Trophoblast cell (in vitro differentiated cells and primary cell): ENCODE measurements around the gene TBX20.

Source experiments
- DNase-seq, 2 donors: peaks; one replicate each; pipeline ENCODE4 v3.0.0-alpha.2; 2016
- H2AFZ ChIP-seq: 2 replicates; pipeline ENCODE4 v1.6.1; 2013; ENCODE audit warnings: low read length, moderate library complexity, mild to moderate bottlenecking; ENCODE audit not compliant: insufficient read depth, poor library complexity
- H2AK5ac ChIP-seq: 2 replicates; pipeline ENCODE4 v1.6.1; 2013; ENCODE audit warnings: mild to moderate bottlenecking, low read length
- H2BK120ac ChIP-seq: 2 replicates; pipeline ENCODE4 v1.6.1; 2013; ENCODE audit warnings: low read length, mild to moderate bottlenecking, moderate library complexity; ENCODE audit not compliant: insufficient read depth, poor library complexity
- H2BK12ac ChIP-seq: 2 replicates; pipeline ENCODE4 v1.6.1; 2013; ENCODE audit warnings: mild to moderate bottlenecking, low read length, moderate library complexity
- H2BK5ac ChIP-seq: 2 replicates; pipeline ENCODE4 v1.6.1; 2013; ENCODE audit warnings: low read length, low read depth, moderate library complexity, mild to moderate bottlenecking; ENCODE audit not compliant: poor library complexity
- H3K14ac ChIP-seq: 2 replicates; pipeline ENCODE4 v1.6.1; 2013; ENCODE audit warnings: mild to moderate bottlenecking, low read length
- H3K18ac ChIP-seq: 2 replicates; pipeline ENCODE4 v1.6.1; 2013; ENCODE audit warnings: mild to moderate bottlenecking, low read length
- H3K23ac ChIP-seq: 2 replicates; pipeline ENCODE4 v1.6.1; 2013; ENCODE audit warnings: low read length
- H3K27ac ChIP-seq: 2 replicates; pipeline ENCODE4 v1.5.1; 2013; ENCODE audit warnings: low read depth, mild to moderate bottlenecking, inconsistent platforms, low read length, moderate library complexity
- H3K27me3 ChIP-seq: 2 replicates; pipeline ENCODE4 v1.6.1; 2013; ENCODE audit warnings: inconsistent platforms, mild to moderate bottlenecking, low read length, moderate library complexity; ENCODE audit not compliant: insufficient read depth
- H3K36me3 ChIP-seq, 2 experiments: 1 replicate in 1 of 2; 2 replicates in 1 of 2; pipeline ENCODE4 v1.6.1; 2013; ENCODE audit warnings: low read length in 2 of 2, mild to moderate bottlenecking in 2 of 2, moderate library complexity in 1 of 2; ENCODE audit not compliant: insufficient read depth in 2 of 2, control insufficient read depth in 1 of 2
- H3K4ac ChIP-seq: 2 replicates; pipeline ENCODE4 v1.6.1; 2013; ENCODE audit warnings: low read depth, mild to moderate bottlenecking, low read length, moderate library complexity
- H3K4me1 ChIP-seq, 2 experiments: 1 replicate in 1 of 2; 2 replicates in 1 of 2; pipeline ENCODE4 v1.6.1; 2013; ENCODE audit warnings: low read length in 2 of 2, mild to moderate bottlenecking in 2 of 2, moderate library complexity in 1 of 2; ENCODE audit not compliant: insufficient read depth in 2 of 2, control insufficient read depth in 1 of 2
- H3K4me2 ChIP-seq: 2 replicates; pipeline ENCODE4 v1.6.1; 2013; ENCODE audit warnings: inconsistent platforms, mild to moderate bottlenecking, low read length, moderate library complexity
- H3K4me3 ChIP-seq: 2 replicates; pipeline ENCODE4 v1.5.1; 2013; ENCODE audit warnings: mild to moderate bottlenecking, low read depth, low read length, inconsistent platforms
- H3K79me1 ChIP-seq: one replicate; pipeline ENCODE4 v1.6.1; 2013; ENCODE audit warnings: low read length
- H3K79me2 ChIP-seq: 2 replicates; pipeline ENCODE4 v1.6.1; 2013; ENCODE audit warnings: low read length, mild to moderate bottlenecking; ENCODE audit not compliant: control insufficient read depth, insufficient read depth, poor library complexity
- H3K9ac ChIP-seq: 2 replicates; pipeline ENCODE4 v1.6.1; 2013; ENCODE audit warnings: mild to moderate bottlenecking, low read length
- H3K9me3 ChIP-seq: 2 replicates; pipeline ENCODE4 v1.6.1; 2013; ENCODE audit warnings: low read depth, mild to moderate bottlenecking, control low read depth, inconsistent platforms, low read length; ENCODE audit not compliant: insufficient read depth
- H4K12ac ChIP-seq: 2 replicates; pipeline ENCODE4 v1.6.1; 2013; ENCODE audit warnings: low read depth, mild to moderate bottlenecking, low read length, moderate library complexity
- H4K8ac ChIP-seq: 2 replicates; pipeline ENCODE4 v1.6.1; 2013; ENCODE audit warnings: low read depth, mild to moderate bottlenecking, low read length, moderate library complexity
- H4K91ac ChIP-seq: one replicate; pipeline ENCODE4 v1.6.1; 2013; ENCODE audit warnings: low read depth, mild to moderate bottlenecking, low read length, moderate library complexity
- WGBS: extraction: QIAGEN DNeasy Blood & Tissue Kit; methylation state at CpG from one replicate; pipeline ENCODE4 v1.1.7; 2013; ENCODE audit warnings: missing lambda C conversion rate; ENCODE audit not compliant: insufficient read length, insufficient coverage; ENCODE audit errors: extremely low coverage; 5-methylcytosine and 5-hydroxymethylcytosine counted together

The TBX20 gene

DNA sequence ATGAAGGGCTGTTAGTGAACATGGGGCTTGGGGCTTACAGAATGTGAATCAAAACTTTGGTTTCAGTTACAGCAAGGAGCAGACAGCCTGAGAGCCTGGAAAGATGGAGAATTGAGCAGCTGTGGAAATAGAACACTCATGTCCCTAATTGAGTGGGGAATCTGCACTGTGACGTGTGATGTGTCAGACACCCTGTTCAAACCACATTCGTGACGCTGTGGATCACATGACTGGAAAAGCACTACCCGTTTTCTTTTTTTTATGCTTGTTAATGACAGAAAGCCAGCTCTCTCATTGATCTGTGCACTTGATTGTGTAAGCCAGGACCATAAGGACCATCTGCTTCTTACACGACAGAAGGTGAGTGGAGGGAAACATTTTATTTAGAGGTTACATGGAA is 15.1 kb upstream of the TBX20 start:
- H3K4ac ChIP-seq: no peak overlapping the region
- no peaks in the 10 kb centered on the region for H3K27me3 ChIP-seq
- H2BK5ac ChIP-seq: no peak overlapping the region
- no peaks in the 10 kb centered on the region for H3K9me3 ChIP-seq
- H4K12ac ChIP-seq: no peak overlapping the region
- H2AK5ac ChIP-seq: no peak overlapping the region
- no peak overlapping the region for H3K27ac ChIP-seq
- no peak overlapping the region for H2AFZ ChIP-seq
- H3K9ac ChIP-seq: no peak overlapping the region
- H3K14ac ChIP-seq: no peak overlapping the region
- WGBS: no CpG with 5 or more reads among the region's 5 CpGs
- no peaks in the 10 kb centered on the region for H3K79me1 ChIP-seq
- no peaks in the 10 kb centered on the region for H3K4me1 ChIP-seq
- no peak overlapping the region for H3K4me3 ChIP-seq
- H2BK120ac ChIP-seq: no peak overlapping the region
- H3K79me2 ChIP-seq: no peaks in the 10 kb centered on the region
- DNase-seq: no peak
- no peak overlapping the region for H3K23ac ChIP-seq
- H3K18ac ChIP-seq: no peak overlapping the region
- H2BK12ac ChIP-seq: no peak overlapping the region
- no peak overlapping the region for H4K91ac ChIP-seq
- H4K8ac ChIP-seq: no peak overlapping the region
- H3K36me3 ChIP-seq: no peaks in the 10 kb centered on the region
- H3K4me2 ChIP-seq: no peak overlapping the region

DNA sequence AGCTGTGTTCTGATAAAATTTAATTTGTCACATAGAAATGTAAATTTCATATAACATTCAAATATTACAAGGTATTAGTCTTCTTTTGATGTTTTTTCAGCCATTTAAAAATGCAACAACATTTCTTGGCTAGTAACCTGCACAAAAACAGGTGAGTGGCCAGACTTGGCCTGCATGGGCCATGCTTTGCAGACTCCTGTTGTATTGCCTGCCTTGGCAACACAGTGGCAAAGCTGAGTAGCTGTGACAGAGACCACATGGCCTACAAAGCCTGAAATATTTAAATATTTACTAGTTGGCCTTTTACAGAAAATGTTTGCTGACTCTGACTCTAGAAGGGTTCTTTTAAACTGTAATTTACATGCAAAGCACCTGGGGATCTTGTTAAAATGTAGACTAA is 13.5 kb upstream of the TBX20 start:
- H3K4me2 ChIP-seq: no peak overlapping the region
- H3K18ac ChIP-seq: no peak overlapping the region
- H3K9ac ChIP-seq: no peak overlapping the region
- no peak overlapping the region for H2BK12ac ChIP-seq
- no peak overlapping the region for H4K91ac ChIP-seq
- H2AK5ac ChIP-seq: no peak overlapping the region
- H3K9me3 ChIP-seq: no peaks in the 10 kb centered on the region
- no peak overlapping the region for H3K4ac ChIP-seq
- no peak overlapping the region for H4K12ac ChIP-seq
- no peak overlapping the region for H3K14ac ChIP-seq
- no peak overlapping the region for H2BK5ac ChIP-seq
- H3K27ac ChIP-seq: no peak overlapping the region
- H3K4me1 ChIP-seq: no peaks in the 10 kb centered on the region
- no peaks in the 10 kb centered on the region for H3K79me2 ChIP-seq
- DNase-seq: no peak
- H3K27me3 ChIP-seq: no peaks in the 10 kb centered on the region
- H2BK120ac ChIP-seq: no peak overlapping the region
- no peak overlapping the region for H3K23ac ChIP-seq
- no peak overlapping the region for H3K4me3 ChIP-seq
- no peaks in the 10 kb centered on the region for H3K79me1 ChIP-seq
- H3K36me3 ChIP-seq: no peaks in the 10 kb centered on the region
- no peak overlapping the region for H4K8ac ChIP-seq
- no peak overlapping the region for H2AFZ ChIP-seq

DNA sequence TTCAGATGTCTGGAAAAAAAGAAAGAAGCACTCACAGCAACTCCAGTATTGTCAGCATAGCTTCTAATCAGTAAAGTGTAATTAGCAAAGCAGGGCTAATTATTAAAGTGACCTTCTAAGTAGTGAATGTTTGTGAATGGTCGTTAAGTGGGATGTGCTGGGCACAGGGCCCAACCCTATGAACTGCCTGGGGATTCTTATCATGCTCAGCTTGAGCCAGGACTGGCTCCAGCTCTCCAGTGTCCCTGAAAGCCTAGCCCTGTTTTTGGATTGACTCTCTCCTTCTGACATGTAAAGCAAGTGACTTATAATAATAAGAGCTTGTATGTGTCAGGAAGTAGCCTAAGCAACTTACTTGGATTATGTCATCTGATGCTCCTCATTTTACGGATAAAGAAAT is 9.5 kb upstream of the TBX20 start:
- H3K4me2 ChIP-seq: no peak overlapping the region
- no peak overlapping the region for H4K8ac ChIP-seq
- no peak overlapping the region for H3K27ac ChIP-seq
- no peaks in the 10 kb centered on the region for H3K79me1 ChIP-seq
- peaks cover 38% of the 10 kb centered on the region for H3K27me3 ChIP-seq
- DNase-seq: no peak
- H3K79me2 ChIP-seq: no peaks in the 10 kb centered on the region
- no peaks in the 10 kb centered on the region for H3K9me3 ChIP-seq
- no peak overlapping the region for H3K23ac ChIP-seq
- H4K91ac ChIP-seq: no peak overlapping the region
- no peak overlapping the region for H3K4me3 ChIP-seq
- H3K9ac ChIP-seq: no peak overlapping the region
- no peak overlapping the region for H3K4ac ChIP-seq
- H2AFZ ChIP-seq: no peak overlapping the region
- no peak overlapping the region for H2AK5ac ChIP-seq
- no peak overlapping the region for H2BK12ac ChIP-seq
- H4K12ac ChIP-seq: no peak overlapping the region
- no peaks in the 10 kb centered on the region for H3K36me3 ChIP-seq
- H3K14ac ChIP-seq: no peak overlapping the region
- no peak overlapping the region for H2BK120ac ChIP-seq
- no peak overlapping the region for H3K18ac ChIP-seq
- peaks cover 7 to 13% of the 10 kb centered on the region in 2 experiments for H3K4me1 ChIP-seq
- no peak overlapping the region for H2BK5ac ChIP-seq
- no CpG with 5 or more reads among the region's 2 CpGs for WGBS

DNA sequence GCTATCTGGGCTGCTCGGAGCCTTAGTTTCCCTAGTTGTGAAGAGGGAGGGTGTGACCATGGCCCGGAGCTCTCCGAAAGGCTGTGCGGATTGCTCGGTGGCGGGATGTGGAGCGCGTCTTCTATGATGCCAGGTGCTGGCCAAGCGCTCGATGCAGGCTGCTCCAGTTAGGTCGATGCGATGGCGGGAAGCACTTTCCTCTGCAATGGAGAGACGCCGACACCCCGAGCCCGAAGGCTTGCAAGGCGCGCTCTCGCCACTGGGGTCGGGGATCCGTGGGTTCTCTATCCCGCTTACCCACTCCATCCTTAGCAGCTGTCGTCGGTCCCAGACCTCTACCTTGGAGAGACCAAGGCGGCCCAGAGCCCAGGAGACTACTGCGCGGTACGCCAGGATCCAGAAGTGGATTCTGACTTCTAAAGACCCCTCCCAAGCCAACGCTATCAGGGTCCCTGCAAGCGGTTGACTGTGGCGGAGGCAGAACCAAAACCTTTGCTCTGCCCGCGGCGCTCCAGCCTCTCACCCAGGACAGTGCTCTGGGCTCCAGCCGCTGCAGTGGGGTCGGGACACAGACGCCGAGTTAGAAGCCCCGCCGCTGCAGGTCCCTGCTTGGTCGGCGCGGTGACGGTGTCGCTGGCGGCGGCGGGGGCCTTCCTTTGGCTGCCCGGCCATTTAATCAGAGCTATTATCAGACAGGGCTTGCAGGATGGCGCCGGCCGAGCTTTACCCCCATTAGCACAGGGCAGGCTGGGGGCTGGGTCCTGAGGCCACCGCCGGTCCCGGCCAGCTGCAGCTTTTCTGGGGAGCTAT is 7.8 kb upstream of the TBX20 start:
- Histone ChIP-seq H2AFZ (no peak overlapping the region), H3K9me3 (no peaks in the 10 kb centered on the region), H4K91ac (no peak overlapping the region), H4K8ac (no peak overlapping the region), H2BK5ac (no peak overlapping the region), H3K18ac (no peak overlapping the region), H3K79me2 (no peaks in the 10 kb centered on the region), H3K79me1 (no peaks in the 10 kb centered on the region), H3K4me1 (peaks cover 13 to 22% of the 10 kb centered on the region in 2 experiments), H3K4me2 (peak overlapping the region; percentile 55), H2AK5ac (no peak overlapping the region), H4K12ac (no peak overlapping the region), H2BK120ac (no peak overlapping the region), H3K27me3 (peaks cover 52% of the 10 kb centered on the region), H3K27ac (no peak overlapping the region), H3K36me3 (no peaks in the 10 kb centered on the region), H3K14ac (no peak overlapping the region), H3K9ac (no peak overlapping the region), H3K4ac (no peak overlapping the region), H2BK12ac (no peak overlapping the region), H3K23ac (no peak overlapping the region), H3K4me3 (no peak overlapping the region)
- DNase-seq: no peak
- WGBS: no CpG with 5 or more reads among the region's 56 CpGs
